Measurements from ENCODE around the gene SP4.

GRCh38 chr7:21417647-21418046 lies 10.2 kb upstream of the SP4 start:
- no peak for TF ChIP-seq POLR2A (IDR thresholded peaks at IDR 0.05)
- no peak for TF ChIP-seq CTCF (IDR thresholded peaks at IDR 0.05)

All from prostate gland (tissue), 2 donors.